NCI-H187 (cell line): Measurements from ENCODE around the gene INSL3.

Source experiments
- DNase-seq, 2 experiments: peaks; one replicate each; lab custom pipeline; 2025; lab: John Stamatoyannopoulos, UW

INSL3 gene, protein sequence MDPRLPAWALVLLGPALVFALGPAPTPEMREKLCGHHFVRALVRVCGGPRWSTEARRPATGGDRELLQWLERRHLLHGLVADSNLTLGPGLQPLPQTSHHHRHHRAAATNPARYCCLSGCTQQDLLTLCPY

DNA sequence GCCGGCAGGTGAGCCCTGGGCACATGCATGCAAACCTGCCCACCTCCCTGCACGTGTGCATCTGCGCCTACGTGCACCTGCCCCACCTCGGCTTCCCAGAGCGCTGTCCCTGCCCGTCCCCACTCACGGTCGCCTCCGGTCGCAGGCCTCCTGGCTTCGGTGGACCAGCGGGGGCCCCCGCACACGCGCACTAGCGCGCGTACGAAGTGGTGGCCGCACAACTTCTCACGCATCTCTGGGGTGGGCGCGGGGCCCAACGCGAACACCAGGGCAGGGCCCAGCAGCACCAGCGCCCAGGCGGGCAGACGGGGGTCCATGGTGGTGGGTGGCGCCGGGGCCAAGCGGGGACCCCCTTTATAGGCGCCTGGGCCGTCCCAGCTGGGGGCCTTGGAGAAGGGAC lies at the start of gene INSL3:
TSS of gene INSL3 (minus strand) at position 330 of the 400 bp plus-strand sequence. CDS start at position 317, 13 bp downstream.
- no peak for DNase-seq

GRCh38 chr19:17869114-17869608 lies 47.8 kb upstream of the INSL3 start:
- no peak for DNase-seq

DNA sequence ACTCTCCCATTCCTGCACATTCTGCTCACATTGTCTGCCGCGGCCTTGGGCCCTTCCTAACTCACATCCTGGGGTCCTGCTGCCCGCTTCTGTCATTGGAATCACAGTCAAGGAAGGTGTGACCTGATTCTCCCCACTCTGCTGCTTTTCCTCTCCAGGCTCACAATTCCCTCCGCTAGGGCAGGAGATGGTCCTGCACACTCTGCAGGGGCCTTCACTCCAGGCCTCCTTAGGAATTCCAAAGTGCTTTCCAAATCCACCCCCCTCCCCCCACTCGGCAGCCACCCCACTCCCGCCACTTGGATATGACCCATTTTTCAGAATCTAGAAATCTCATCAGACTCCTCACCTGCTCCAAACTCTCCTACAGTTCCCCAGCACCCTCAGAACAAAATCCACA lies 47.4 kb upstream of the INSL3 start:
- DNase-seq: no peak

DNA sequence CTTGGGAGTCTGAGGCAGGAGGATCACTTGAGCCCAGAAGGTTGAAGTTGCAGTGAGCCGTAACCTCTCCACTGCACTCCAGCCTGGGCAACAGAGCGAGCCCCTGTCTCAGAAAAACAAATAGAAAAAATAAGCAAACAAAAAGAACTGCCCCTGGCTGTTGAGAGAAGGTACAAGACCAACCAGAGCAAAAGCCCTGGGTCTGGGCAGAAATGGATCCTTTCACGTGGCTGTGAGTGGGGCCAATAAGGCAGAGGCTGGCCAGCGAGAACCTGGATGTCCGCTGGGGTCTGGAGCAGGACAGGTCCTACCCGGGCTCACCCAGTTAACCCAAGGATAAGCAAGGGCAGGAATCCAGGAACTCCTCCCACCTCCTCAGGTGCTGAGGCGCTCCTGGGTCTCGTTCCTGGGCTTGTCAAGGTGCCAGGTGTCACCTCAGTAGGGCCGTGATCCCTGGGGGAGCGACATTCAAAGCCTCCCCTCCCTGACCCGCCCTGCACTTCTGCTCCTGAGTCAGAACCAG lies 45.7 kb upstream of the INSL3 start:
- DNase-seq: no peak

DNA sequence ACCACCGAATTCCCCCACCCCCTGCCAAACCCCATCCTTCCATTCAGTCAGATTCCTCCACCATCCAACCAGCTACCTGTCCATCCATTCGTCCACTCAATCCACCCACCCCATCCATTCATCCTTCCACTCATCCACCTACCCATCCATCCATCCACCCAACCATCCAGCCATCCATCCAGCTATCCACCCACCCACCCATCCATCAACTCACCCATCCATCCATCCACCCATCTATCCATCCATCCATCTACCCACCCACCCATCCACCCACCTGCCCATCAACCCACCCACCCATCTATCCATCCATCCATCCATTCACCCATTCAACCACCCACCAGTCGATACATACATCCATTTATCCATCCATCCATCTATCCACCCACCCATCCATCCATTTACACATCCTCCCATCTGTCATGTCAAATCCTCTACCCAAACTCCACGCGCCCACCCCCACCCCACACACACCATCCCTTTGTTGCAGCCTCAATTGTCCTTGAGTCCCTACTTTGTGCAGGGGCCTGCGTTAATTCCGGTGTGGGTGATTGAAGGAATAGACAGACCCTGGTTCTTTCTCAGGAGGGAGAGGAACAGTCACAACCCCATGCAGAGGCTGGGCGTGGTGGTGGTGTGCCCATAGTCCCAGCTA lies 45.1 kb upstream of the INSL3 start:
- no peak for DNase-seq

- DNase-seq: no peak
Measured at GRCh38 chr19:17865364-17866311, 44.3 kb upstream of the INSL3 start.

DNA sequence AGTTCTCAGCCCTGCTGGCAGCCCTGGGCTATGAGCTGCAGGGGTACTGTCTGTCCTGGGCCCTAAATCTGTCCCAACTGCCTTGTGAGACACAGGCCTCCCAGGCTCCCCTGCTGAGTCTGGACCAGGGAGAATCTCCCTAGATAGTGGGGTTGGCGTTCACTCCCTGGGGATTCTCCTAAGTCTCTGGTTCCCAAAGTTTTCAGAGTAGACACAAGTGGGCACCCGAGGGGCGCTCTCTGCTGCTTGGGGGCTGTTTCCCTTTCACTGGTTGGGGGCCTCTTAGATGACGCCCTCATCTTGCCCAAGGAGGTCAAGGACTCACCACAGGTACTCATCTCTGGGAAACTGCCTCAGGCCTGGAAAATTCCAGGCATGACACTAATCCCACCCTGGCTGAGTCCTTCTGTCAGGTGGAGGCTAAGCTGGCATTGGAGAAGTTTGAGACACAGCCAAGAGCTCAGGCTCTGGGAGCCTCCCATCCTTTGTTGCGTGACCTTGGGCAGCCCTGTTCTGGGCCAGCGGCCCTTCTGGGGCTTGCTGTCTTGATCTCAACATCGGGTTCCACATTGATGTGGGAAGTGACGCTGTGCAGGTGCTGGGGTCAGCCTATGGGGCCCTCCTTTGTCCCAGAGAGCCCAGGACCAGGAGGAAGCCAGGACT lies 42.3 kb upstream of the INSL3 start:
- no peak for DNase-seq

DNA sequence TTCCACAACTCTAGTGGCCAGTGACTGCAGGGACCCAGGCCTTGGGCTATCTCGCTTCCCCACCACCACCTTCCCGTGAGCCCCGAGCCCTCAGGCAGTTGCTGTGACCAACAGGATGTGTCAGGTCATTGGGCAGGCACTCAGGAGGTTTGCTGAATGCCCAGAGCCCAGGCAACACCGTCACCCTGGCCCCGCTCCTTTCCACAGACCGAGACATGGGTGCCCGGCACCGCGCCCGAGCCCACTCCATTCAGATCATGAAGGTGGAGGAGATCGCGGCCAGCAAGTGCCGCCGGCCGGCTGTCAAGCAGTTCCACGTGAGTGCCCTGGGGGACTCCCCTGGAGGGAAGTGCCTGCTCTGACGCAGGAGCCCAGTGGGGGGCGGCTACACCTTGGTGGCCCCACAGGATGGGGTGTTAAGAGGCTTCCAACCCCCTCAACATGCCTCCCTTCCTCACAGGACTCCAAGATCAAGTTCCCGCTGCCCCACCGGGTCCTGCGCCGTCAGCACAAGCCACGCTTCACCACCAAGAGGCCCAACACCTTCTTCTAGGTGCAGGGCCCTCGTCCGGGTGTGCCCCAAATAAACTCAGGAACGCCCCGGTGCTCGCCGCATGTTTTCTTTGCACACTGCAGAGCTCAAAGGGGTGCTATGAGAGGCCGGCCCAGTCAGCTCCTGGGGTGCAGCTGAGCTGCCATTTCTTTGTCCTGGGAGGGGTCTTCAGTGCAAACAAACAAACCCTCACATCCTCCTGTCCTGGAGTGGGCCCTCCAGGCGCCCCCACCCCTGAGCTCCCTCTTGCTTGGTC lies 41.6 kb upstream of the INSL3 start:
- no peak for DNase-seq

DNA sequence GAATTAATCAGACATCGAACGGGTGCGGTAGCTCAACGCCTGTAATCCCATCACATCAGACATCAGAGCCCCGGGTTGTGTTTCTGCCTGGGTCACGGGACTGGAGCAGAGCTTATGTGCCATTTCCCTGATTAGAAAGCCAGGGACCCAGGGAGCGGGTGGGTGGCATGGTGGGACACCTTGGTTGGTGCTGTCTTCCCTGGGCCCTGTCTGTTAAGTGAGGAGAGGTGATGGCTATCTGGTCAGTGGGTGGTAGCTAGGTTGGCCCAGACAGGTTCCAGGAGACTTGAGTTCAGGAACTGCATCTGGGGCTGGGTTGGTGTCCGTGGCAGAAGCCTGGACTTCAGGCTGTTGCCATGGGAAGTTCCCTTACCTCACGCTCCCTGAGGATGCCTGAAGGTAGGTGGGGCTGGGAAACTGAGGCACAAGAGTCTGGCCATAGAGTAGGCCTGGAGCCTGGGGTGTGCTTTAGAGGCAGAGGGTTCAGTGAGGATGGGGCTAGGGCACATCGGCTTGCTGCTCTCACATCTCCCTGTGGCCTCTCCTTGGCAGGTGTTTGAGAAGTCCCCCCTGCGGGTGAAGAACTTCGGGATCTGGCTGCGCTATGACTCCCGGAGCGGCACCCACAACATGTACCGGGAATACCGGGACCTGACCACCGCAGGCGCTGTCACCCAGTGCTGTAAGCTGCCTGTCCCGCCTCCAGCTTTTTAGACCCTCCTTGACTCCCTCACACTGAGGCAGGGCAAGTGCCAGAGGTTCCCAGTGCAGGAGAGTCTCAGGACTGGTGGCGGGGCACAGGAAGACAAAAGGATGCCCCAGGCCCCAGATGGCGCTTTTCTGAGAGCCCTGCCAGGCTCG lies 40.5 kb upstream of the INSL3 start:
- no peak for DNase-seq

GRCh38 chr19:17860993-17861360 lies 39.7 kb upstream of the INSL3 start:
- DNase-seq: no peak

DNA sequence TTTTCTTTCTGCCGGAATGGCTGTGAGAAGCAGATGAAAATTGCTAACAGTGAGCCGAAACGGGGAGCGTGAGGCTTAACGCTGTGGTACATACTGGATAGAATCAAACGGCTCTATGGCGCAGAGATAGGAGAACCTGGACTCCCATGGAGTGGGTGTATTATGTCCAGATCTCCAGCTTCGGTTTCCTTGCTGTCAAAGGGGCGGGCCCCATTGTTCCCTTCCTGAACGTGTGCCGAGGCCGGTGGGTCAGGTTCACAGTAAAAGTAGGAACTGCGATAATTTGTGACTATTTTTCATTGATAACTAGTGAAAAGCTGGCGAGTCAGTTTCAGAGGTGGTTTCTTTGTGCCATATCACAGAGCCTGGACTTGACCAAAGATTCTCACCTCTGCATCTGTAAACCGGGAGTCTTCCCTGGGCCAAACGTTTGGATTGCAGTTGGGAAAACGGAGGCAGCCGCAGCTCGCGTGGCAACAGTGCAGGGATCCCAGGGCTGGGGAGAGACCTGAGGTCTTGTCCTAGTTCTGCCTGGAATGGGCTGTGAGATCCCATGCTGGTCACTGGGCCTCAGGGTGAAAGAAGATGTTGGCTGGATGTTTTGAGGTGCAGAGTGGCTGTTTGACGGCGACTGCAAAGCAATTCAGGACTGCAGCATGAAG lies 39.1 kb upstream of the INSL3 start:
- DNase-seq: no peak

GRCh38 chr19:17859533-17860330 lies 38.4 kb upstream of the INSL3 start, which contains the start of gene RPL18A:
Gene RPL18A, plus strand, starts transcription at chr19:17859910. Its CDS starts 47 bp downstream, at chr19:17859957.
- peak; percentile 76 to 92 for DNase-seq

DNA sequence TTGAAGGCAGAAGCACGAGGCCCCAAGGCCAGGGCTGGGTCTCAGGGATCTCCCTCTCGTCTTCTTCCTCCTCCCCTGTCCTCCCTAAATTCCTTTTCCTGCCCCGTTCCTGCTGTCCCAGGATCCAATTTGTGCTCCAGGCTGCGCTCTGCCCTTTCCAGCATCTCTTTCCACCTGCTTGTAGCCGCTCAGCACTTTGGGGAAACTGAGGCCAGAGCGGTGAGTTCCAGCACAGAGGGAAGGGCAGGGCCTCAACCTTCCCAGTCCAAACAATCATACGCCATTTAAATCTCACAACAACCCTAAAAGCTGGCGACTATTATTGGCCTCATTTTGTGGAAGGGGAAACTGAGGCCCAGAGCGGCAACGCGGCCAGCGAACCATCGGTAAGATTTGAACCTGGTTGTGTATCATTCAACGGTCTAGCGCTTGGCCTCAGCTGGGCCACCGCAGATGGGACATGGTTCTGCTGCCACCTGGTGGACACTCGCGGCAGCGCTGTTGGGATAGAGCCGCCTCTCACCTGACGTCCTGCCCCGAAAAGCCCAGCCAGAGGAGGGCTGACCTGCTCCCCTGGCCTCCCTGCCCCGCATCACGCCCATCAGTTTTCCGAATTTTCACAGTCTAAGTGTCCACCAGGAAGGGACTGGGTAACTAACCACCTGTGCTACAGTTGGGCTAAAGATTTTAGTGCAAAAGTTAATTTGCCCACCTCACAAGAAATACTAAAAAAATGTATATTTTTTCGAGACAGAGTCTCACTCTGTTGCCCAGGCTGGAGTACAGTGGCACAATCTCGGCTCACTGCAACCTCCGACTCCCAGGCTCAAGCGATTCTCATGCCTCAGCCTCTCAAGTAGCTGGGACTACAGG lies 34.2 kb upstream of the INSL3 start:
- peak; percentile 8 to 48 for DNase-seq

GRCh38 chr19:17854061-17854460 lies 32.7 kb upstream of the INSL3 start:
- no peak for DNase-seq

DNA sequence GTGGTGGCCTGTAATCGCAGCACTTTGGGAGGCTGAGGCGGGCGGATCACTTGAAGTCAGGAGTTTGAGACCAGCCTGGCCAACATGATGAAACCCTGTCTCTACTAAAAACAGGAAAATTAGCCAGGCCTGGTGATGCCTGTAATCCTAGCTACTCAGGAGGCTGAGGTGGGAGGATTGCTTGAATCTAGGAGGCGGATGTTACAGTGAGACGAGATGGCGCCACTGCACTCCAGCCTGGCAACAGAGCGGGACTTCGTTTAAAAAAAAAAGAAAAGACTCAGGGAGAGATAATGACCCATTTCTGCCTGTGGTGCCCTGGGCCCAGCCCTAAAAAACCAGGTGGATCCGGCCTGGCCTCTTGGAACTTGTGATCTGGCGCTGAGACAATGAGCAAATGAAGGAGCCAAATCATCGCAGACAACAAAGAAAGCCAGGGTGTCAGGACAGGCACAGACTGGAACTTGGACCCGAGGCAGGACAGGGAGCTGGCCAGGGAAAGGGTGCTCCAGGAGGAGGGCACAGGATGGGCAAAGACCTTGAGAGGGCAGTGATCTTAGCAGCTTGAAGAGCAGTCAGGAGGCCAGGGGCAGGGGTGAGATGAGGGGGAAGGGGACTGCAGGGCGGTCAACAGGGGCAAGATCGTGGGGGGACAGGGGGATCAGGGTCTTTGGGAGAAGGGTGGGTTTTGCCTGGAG lies 27.4 kb upstream of the INSL3 start:
- no peak for DNase-seq

DNA sequence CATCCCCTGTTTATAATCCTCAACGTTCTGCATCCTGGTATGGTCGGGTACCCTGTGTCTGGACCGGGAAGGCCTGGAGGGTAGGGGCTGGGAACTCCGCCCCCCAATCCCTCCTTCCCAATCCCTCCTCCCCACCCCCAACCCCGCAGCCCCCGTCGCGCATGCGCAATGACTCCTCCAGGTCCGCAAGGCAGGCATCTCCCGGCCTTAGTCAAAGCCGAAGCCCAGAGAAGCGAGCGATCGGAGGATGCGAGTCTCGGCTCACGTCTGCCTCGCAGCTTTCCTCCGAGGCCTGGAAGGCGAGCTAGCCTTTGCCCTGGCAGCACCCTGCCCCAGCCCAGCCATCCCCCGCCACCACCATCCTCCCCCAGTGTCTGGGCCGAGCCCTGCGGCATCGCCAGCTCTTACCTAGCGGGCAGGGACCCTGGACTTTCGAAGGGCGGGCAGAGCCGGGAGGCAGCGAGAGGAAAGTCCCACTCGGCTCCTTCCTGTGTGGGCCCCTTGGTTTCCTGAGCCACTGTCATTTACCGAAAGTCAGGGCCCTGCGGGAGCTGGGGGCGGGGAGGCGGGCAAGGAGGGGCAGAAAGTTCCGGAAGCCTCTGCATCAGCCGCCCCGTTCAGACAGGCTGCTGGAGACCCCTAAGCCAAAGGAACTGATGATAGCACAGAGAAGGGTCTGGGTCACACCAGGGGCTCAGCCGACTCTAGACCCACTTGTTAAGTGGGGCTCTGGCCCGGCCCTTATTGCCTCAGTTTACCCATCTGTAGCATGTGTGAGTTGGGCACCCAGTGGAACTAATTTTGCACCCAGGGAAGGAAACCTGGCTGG lies 26.4 kb upstream of the INSL3 start, which contains the start of gene JAK3:
TSS of gene JAK3 (minus strand) at position 445 of the 829 bp plus-strand sequence. CDS start 3,565 bp downstream, outside the sequence.
- no peak for DNase-seq
